HG03354 (cell line): ENCODE measurements around the gene LARP1.

ENCODE experiments used
- ATAC-seq: cut with Tn5 transposase; IDR thresholded peaks from one replicate; pipeline ENCODE4 v1.9.1; 2021; ENCODE audit warnings: mild to moderate bottlenecking; ENCODE audit not compliant: unreplicated experiment, poor library complexity, severe bottlenecking

The LARP1 gene

DNA sequence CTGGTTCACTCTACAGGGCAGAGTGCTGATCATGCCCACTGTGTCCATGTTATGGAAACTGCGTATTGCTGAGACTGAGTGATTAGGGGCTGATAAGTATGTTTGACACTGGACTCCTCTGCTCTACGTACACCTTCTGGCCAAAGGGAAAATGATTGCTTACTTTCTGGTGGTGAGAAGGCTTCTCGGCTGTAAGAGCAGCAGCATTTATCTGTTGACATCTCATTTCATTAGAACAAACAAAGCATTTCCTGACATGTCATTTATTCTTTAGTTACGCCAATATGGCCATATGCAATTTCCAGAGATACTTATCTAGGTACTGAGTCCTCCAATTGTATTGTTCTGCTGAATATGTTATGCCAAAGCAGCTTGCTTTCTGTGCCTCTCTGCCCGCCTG lies 89.6 kb downstream of the LARP1 start:
- ATAC-seq = no peak

GRCh38 chr5:154849264-154849785 lies 94.1 kb downstream of the LARP1 start:
- ATAC-seq = no peak

DNA sequence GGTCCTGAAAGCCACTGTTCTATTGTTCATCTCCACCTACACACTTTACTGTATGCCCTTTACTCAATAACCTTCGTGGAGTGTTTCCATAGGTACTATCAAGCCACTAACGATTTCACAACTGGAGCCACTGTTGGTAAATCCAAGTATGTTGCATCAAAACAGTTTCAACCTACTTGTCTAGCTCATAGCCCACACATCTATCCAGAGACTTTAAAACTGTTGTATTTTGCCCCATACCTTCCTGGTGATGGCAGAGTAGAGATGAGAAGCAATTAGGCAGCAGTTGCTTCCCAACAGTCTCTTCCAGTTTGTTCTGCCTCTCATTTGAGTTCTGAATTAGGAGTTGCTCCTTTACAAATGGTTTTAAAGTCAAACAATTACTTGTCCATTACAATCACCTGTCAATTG lies 94.6 kb downstream of the LARP1 start:
- ATAC-seq = no peak

DNA sequence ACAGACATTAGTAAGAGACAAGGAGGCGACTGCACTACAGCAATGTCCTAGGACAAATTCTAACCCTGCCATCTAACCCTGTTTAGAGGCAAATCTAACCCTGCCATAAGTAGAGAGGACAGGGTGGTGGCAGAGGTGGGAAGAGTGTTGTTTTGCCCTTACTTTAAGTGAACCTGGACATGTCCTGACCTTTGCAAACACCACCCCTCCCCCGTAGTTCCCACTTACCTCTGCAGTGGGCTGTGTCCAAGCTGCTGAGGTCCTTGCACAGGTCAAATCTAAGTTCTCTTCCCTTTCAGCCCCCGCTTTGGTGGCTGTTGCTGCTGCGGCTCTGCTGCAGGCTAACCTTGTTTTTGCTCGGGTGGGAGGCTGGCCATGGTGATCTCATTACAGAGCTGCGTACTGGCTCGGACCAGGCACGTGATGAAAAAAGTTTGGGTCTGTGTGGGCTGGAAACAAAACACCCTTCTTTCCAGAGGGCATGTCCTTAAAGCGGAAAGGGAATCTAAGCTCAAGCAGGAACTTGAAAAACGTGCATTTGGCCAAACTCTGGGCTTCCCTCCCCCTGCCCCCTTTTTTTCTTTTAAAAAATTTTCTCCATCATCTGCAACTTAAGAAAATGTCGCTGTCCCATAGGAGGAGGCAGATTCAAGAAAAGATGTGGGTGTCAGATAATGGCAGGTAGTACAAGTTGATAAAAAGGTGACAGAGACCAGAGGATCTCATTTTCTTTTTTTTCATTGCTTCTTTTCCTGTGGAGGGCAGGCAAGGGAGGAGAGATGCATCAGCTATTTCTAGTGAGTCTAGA lies 95.3 kb downstream of the LARP1 start, which contains the start of gene FAXDC2:
TSS of gene FAXDC2 (minus strand) at position 349 of the 808 bp plus-strand sequence. CDS start 12,425 bp downstream, outside the sequence.
- ATAC-seq = no peak

DNA sequence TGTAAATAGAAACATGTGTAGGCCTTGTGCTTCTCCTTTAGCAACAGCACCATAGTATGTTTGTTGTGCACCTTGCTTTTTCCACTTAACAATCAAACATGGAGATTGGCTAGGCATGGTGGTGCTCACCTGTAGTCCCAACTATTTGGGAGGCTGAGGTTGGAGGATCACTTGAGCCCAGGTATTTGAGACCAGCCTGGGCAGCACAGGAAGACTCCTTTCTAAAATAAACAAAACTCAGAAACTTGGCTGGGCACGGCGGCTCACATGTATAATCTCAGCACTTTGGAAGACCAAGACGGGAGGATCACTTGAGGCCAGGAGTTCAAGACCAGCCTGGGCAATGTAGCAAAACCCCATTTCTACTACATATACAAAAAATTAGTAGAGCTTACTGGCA lies 96.2 kb downstream of the LARP1 start:
- no peak for ATAC-seq

DNA sequence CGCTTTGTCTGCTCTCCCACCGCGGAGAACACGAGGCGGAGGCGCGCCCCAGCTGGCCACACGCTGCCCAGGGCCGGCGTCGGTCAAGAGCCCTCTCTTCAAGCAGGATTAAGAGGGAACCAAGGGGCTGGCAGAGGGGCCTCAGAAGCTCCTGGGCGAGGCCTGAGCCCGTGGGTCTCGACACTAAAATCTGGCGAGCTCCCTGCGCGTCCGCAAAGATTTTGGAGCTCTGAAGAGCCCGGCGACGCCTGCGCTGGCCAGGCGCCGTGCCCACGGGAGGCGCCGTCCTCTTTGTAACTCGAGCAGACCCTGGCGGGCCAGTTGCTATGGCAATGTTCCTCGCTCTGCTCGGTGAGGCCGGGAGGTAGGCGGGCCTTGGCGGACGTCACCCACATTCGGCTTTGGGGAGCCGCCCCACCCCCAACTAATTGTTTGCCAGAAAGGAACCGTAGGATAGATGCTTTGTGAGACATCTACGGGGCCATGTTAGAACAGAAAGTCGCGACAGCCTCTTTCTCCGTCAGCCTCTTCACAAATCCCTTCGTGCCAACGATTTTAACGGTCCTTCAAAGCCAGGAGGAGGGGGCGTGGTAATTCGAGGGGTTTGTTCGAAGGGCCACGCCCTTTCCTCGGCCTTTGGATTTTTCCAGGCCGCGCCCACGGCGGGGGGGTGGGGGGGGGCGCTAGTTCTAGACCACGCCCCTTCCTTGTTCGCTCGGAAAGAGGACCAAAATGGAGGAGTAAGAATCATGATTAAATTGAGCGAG lies 102.5 kb downstream of the LARP1 start:
- ATAC-seq = peak; percentile 71

DNA sequence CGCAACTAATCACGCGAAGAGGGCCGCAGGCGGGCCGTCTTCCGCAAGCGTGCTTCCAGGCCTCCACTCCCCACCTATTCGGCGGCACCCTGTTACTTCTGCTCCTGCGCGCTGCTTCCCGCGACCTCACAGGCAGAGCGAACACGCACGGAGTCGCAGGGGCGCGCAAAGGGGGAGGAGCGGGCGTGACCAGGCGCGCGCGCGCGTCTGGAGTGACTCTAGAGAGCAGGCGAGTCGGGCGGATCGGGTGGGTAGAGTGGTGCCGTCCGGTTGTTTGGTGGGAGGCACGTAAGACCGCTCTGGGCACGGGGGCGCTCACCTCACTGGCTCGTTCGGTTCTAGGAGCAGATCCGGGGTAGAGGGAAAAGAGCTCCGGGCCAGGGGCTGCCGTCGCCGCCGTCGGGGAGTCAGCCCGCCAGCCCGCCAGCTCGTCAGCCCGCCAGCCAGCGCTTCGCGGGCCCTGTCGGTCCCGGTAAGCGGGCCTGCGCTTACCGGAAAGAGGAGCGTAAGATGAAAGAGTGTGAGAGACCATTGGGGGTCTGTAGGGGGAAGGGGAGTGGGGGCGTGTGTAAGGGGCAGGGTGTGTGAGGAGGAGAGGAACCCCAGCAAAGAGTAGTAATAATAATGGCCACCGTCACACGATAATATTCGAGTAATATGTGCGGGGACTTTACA lies 103.3 kb downstream of the LARP1 start, which contains the start of gene CNOT8:
TSS of gene CNOT8 (plus strand) at position 331 of the 675 bp plus-strand sequence. CDS start 4,652 bp downstream, outside the sequence.
- ATAC-seq = peak; percentile 80

- no peak for ATAC-seq
Observed at GRCh38 chr5:154858972-154859871, 104.0 kb downstream of the LARP1 start.

- no peak for ATAC-seq
Observed at GRCh38 chr5:154860123-154860522, 104.9 kb downstream of the LARP1 start.

GRCh38 chr5:154860765-154861164 lies 105.6 kb downstream of the LARP1 start:
- ATAC-seq = no peak

DNA sequence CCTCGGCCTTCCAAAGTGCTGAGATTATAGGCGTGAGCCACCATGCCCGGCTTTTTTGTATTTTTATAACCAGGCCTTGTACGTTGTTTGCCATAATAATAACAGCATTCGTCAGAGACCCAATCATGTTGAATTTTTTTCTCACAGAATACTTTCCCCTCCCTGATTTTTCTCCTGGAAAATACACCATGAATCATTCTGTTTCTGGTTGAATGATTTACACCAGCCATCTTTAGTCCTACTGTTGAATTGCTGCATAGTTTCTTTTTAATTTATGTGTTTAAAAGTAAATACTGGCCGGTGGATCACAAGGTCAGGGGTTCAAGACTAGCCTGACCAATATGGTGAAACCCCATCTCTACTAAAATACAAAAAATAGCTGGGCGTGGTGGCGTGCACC lies 106.8 kb downstream of the LARP1 start:
- no peak for ATAC-seq

GRCh38 chr5:154862766-154863165 lies 107.6 kb downstream of the LARP1 start:
- no peak for ATAC-seq

- no peak for ATAC-seq
Observed at GRCh38 chr5:154863291-154864080, 108.3 kb downstream of the LARP1 start.

DNA sequence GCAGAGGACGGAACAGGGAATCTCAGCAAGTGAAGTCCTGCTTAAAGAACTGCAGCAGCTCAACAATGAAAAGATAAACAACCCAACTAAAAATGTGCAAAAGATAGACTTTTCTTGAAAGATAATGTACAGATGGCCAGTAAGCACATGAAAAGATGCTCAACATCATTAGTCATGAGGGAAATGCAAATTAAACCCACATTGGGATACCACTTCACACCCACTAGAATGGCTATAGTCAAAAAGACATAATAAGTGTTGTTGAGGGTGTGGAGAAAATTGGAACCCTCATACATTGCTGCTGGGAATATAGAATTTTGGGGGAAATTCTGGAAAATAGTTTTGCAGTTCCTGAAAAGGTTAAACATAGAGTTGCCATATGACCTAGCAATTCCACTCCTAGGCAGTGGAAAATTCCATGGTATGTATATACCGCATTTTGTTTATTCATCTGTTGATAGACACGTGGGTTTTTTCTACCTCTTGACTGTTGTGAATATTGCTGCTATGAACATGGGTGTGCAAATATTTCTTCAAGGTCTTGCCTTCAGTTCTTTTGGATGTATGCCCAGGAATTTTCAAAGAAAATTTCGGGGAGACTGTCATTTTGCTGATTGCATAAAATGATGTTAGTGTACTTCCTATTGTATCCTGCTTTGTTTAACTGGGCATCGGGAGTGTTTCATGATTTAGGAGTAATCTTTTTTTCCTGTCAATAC lies 110.4 kb downstream of the LARP1 start:
- no peak for ATAC-seq

- ATAC-seq = no peak
Observed at GRCh38 chr5:154866841-154867240, 111.7 kb downstream of the LARP1 start.
